Skin of body (tissue), 2 donors: Measurements from ENCODE around the gene LRRC18. TPM values are rescaled to one million over a fixed set of nuclear protein-coding genes. Genes with fewer than 3 reads are reported as not detected.

ENCODE experiments used
- DNase-seq: peaks from one replicate; lab custom pipeline; 2025; lab: John Stamatoyannopoulos, UW
- total RNA-seq: library from RNA; depleted of rRNA; stranded (reverse); fragments of >200 nt; gene quantifications from one replicate; pipeline ENCODE4 v1.2.3, GENCODE V29; 2014

LRRC18 gene
- total RNA-seq, 1 donor from 2014 or later, result 0.39 TPM

GRCh38 chr10:48946891-48947500 lies 7.4 kb upstream of the LRRC18 start:
- DNase-seq, result no peak

- no peak for DNase-seq
These were observed 6.7 kb upstream of the LRRC18 start for GRCh38 chr10:48946332-48946731.

GRCh38 chr10:48945441-48946130 lies 5.9 kb upstream of the LRRC18 start:
- no peak for DNase-seq

GRCh38 chr10:48944171-48944570 lies 4.5 kb upstream of the LRRC18 start:
- DNase-seq, result no peak

GRCh38 chr10:48943096-48943495 lies 3.5 kb upstream of the LRRC18 start:
- no peak for DNase-seq

- no peak for DNase-seq
These were observed 1.9 kb upstream of the LRRC18 start for GRCh38 chr10:48941427-48942075.

GRCh38 chr10:48940958-48941357 lies 1.3 kb upstream of the LRRC18 start:
- DNase-seq, result no peak

GRCh38 chr10:48940372-48940771 lies 732 bp upstream of the LRRC18 start:
- DNase-seq, result no peak

GRCh38 chr10:48938990-48939536 lies 577 bp downstream of the LRRC18 start:
- DNase-seq, result no peak

- DNase-seq, result no peak
These were observed 1.4 kb downstream of the LRRC18 start for GRCh38 chr10:48938281-48938680.

GRCh38 chr10:48937796-48938195 lies 1.8 kb downstream of the LRRC18 start:
- DNase-seq, result no peak

GRCh38 chr10:48935577-48935976 lies 4.1 kb downstream of the LRRC18 start:
- DNase-seq, result no peak

- no peak for DNase-seq
These were observed 4.8 kb downstream of the LRRC18 start for GRCh38 chr10:48934672-48935501.

GRCh38 chr10:48932831-48933664 lies 6.6 kb downstream of the LRRC18 start:
- DNase-seq, result no peak

GRCh38 chr10:48931188-48931587 lies 8.5 kb downstream of the LRRC18 start:
- DNase-seq, result no peak

- DNase-seq, result no peak
These were observed 10.1 kb downstream of the LRRC18 start for GRCh38 chr10:48929413-48929990.

GRCh38 chr10:48926764-48927540 lies 12.7 kb downstream of the LRRC18 start:
- DNase-seq, result no peak

- DNase-seq, result no peak
These were observed 13.4 kb downstream of the LRRC18 start for GRCh38 chr10:48926255-48926654.

GRCh38 chr10:48924988-48925387 lies 14.7 kb downstream of the LRRC18 start:
- no peak for DNase-seq

GRCh38 chr10:48923748-48924147 lies 15.9 kb downstream of the LRRC18 start:
- DNase-seq, result no peak
